Mucosa of descending colon (tissue), 3 donors: Measurements from ENCODE around the gene MALRD1. TPM values are rescaled to one million over a fixed set of nuclear protein-coding genes. Genes with fewer than 3 reads are reported as not detected.

Experiments used
- ATAC-seq: fragments of 200-7000 bp; cut with Tn5 transposase; one replicate; pipeline ENCODE4 v1.9.1; 2020; ENCODE audit warnings: mild to moderate bottlenecking, moderate library complexity
- DNase-seq, 3 donors: peaks; one replicate each; pipeline ENCODE4 v3.0.0-alpha.2; 2020
- H3K36me3 ChIP-seq: fragments of 200-600 bp; one replicate; pipeline ENCODE4 v1.8.0; 2021; ENCODE audit warnings: low read depth, mild to moderate bottlenecking
- H3K4me1 ChIP-seq: fragments of 200-600 bp; one replicate; pipeline ENCODE4 v1.8.0; 2021; ENCODE audit warnings: low read depth, mild to moderate bottlenecking
- H3K4me3 ChIP-seq: fragments of 200-600 bp; one replicate; pipeline ENCODE4 v1.8.0; 2021; ENCODE audit warnings: mild to moderate bottlenecking
- H3K9me3 ChIP-seq: fragments of 200-600 bp; one replicate; pipeline ENCODE4 v1.8.0; 2021; ENCODE audit warnings: mild to moderate bottlenecking
- CTCF ChIP-seq: fragments of 200-600 bp; IDR thresholded peaks from one replicate; pipeline ENCODE4 v1.8.0; 2022; ENCODE audit warnings: antibody characterized with exemption, mild to moderate bottlenecking
- intact Hi-C, 2 donors: fragments of 100-400 bp; cut with DNase I in 1 of 2; cut with micrococcal nuclease in 1 of 2; formaldehyde crosslinking; loops; one replicate each; pipeline versions ENCODE4 v1.11.0 to v1.11.1; 2022; cut with DNase I, micrococcal nuclease
- total RNA-seq, 3 donors: library from RNA; stranded (reverse); fragmentation: NEBNext Ultra II Directional in 2 of 3; extraction: Animal tissue kit (Norgen Biotek cat#: 25700) in 2 of 3; gene quantifications; one replicate each; pipeline versions ENCODE4 v1.2.1 to v1.2.4, GENCODE V29; 2021 to 2023
- donor health status: DM: no; HTN: no; CAD: no; lungs with moderate emphysema.
- donor health status: DM: no; HTN: no; CAD: no.
- donor health status: DM: no; HTN: yes; CAD: no.

MALRD1 gene
- total RNA-seq, 3 donors from 2014 or later = 0.41 to 0.90 (median 0.60) TPM

DNA sequence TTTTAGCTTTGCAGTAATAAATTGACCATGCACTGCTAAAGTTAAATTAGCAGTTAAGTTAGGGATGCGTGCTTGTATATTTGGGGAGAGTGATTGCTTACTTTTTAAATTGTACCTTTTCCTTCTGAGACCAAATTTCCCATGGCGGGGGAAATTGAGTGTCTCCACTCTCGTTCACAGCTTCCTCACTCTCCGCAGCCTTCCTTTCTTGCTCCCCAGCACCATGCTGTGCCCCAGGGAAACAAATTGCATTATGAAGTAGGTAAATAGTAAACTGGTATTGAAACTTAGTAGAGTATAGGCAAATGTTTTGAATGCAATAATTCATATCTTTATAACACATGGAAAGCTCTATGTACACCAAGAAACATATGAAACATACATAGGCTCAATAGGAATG is 85.4 kb downstream of the MALRD1 start:
- ATAC-seq (no peak), DNase-seq (no peak)
- Histone ChIP-seq H3K4me1 (no peaks in the 10 kb centered on the region), H3K4me3 (no peak overlapping the region), H3K36me3 (no peaks in the 10 kb centered on the region), H3K9me3 (no peaks in the 10 kb centered on the region)
- intact Hi-C loops = no loop called here
- TF ChIP-seq CTCF = no peak

GRCh38 chr10:19142967-19143366 is 94.4 kb downstream of the MALRD1 start:
- no peaks in the 10 kb centered on the region for H3K36me3 ChIP-seq
- no peak for DNase-seq
- no peak for TF ChIP-seq CTCF
- no peak for ATAC-seq
- H3K4me3 ChIP-seq = no peak overlapping the region
- H3K4me1 ChIP-seq = no peaks in the 10 kb centered on the region
- intact Hi-C loops = no loop called here
- H3K9me3 ChIP-seq = no peaks in the 10 kb centered on the region

- Histone ChIP-seq H3K36me3 (no peaks in the 10 kb centered on the region), H3K4me3 (no peak overlapping the region), H3K4me1 (no peaks in the 10 kb centered on the region), H3K9me3 (no peaks in the 10 kb centered on the region)
- intact Hi-C loops = no loop called here
- no peak for TF ChIP-seq CTCF
- ATAC-seq = no peak
- no peak for DNase-seq
Observed at GRCh38 chr10:19144206-19144605, 95.6 kb downstream of the MALRD1 start.

- intact Hi-C loops = no loop called here
- ATAC-seq = no peak
Observed at GRCh38 chr10:19154375-19154774, 105.8 kb downstream of the MALRD1 start.

GRCh38 chr10:19158358-19158757 is 109.8 kb downstream of the MALRD1 start:
- Histone ChIP-seq H3K9me3 (no peaks in the 10 kb centered on the region), H3K4me1 (peaks cover 5% of the 10 kb centered on the region), H3K36me3 (no peaks in the 10 kb centered on the region), H3K4me3 (no peak overlapping the region)
- intact Hi-C loops = no loop called here
- no peak for TF ChIP-seq CTCF
- ATAC-seq (peak; percentile 66), DNase-seq (no peak)

More at GRCh38 chr10:19154375-19154774, 105.8 kb downstream of the MALRD1 start:
- no peak for DNase-seq
- no peak overlapping the region for H3K4me3 ChIP-seq
- no peaks in the 10 kb centered on the region for H3K36me3 ChIP-seq
- H3K4me1 ChIP-seq = peaks cover 5% of the 10 kb centered on the region
- TF ChIP-seq CTCF = no peak
- H3K9me3 ChIP-seq = no peaks in the 10 kb centered on the region

GRCh38 chr10:19158870-19159269 is 110.3 kb downstream of the MALRD1 start:
- Histone ChIP-seq H3K9me3 (no peaks in the 10 kb centered on the region), H3K36me3 (no peaks in the 10 kb centered on the region), H3K4me3 (no peak overlapping the region), H3K4me1 (peaks cover 5% of the 10 kb centered on the region)
- ATAC-seq (peak; percentile 89), DNase-seq (no peak)
- TF ChIP-seq CTCF = no peak
- intact Hi-C loops = no loop called here
